Esophagus squamous epithelium (tissue), 4 donors: ENCODE data around the gene ARID5B.

Source experiments
- POLR2A ChIP-seq, 4 donors: fragments of 450-650 bp; IDR thresholded peaks; one replicate each; pipeline ENCODE4 v1.6.1; 2017; ENCODE audit warnings: antibody characterized with exemption in 4 of 4, mild to moderate bottlenecking in 4 of 4, moderate library complexity in 3 of 4
- TF ChIP-seq, protein P1 (sequence below), 6 experiments: fragments of 450-650 bp in 4 of 6; fragments of 200-600 bp in 2 of 6; sonication (generic) in 2 of 6; IDR thresholded peaks; one replicate each; pipeline ENCODE4 v1.5.1; 2016 to 2019; ENCODE audit warnings: antibody characterized with exemption in 6 of 6, mild to moderate bottlenecking in 4 of 6, moderate library complexity in 4 of 6

DNA sequence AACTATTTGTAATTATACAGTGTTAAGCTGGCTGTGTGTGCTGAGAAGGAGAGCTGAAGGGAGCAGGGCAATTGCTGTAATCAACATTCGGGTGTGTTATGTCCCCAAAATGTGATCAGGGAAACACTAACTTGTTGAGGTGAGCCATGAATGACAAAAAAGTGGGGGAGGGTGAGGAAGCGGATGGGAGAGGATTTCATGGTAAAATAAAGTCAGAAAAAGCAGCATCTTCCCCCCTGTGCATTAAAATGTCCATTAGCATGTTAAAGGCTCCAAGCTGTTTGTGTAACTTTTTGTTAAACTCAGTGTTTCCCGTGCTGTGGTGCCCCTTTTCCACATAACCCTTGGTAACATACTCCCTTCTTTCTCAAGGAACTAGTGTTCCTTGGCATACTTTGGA, 84.9 kb downstream of the ARID5B start:
- TF ChIP-seq, protein P1, sequence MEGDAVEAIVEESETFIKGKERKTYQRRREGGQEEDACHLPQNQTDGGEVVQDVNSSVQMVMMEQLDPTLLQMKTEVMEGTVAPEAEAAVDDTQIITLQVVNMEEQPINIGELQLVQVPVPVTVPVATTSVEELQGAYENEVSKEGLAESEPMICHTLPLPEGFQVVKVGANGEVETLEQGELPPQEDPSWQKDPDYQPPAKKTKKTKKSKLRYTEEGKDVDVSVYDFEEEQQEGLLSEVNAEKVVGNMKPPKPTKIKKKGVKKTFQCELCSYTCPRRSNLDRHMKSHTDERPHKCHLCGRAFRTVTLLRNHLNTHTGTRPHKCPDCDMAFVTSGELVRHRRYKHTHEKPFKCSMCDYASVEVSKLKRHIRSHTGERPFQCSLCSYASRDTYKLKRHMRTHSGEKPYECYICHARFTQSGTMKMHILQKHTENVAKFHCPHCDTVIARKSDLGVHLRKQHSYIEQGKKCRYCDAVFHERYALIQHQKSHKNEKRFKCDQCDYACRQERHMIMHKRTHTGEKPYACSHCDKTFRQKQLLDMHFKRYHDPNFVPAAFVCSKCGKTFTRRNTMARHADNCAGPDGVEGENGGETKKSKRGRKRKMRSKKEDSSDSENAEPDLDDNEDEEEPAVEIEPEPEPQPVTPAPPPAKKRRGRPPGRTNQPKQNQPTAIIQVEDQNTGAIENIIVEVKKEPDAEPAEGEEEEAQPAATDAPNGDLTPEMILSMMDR (IDR thresholded peaks at IDR 0.05): no peak
- TF ChIP-seq POLR2A (IDR thresholded peaks at IDR 0.05): no peak
